ENCODE data around the gene ATP5PD.
"Not testable (repeated sequence)": the region's sequence is repeated elsewhere in the genome, so short reads cannot be mapped to it uniquely, and the experiment has no call there.

GRCh38 chr17:75006084-75006483 is 40.7 kb downstream of the ATP5PD start:
- TF ChIP-seq, protein P1, sequence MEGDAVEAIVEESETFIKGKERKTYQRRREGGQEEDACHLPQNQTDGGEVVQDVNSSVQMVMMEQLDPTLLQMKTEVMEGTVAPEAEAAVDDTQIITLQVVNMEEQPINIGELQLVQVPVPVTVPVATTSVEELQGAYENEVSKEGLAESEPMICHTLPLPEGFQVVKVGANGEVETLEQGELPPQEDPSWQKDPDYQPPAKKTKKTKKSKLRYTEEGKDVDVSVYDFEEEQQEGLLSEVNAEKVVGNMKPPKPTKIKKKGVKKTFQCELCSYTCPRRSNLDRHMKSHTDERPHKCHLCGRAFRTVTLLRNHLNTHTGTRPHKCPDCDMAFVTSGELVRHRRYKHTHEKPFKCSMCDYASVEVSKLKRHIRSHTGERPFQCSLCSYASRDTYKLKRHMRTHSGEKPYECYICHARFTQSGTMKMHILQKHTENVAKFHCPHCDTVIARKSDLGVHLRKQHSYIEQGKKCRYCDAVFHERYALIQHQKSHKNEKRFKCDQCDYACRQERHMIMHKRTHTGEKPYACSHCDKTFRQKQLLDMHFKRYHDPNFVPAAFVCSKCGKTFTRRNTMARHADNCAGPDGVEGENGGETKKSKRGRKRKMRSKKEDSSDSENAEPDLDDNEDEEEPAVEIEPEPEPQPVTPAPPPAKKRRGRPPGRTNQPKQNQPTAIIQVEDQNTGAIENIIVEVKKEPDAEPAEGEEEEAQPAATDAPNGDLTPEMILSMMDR (IDR thresholded peaks at IDR 0.05; ENCODE audit: low read depth, low read length): not testable (repeated sequence)
- TF ChIP-seq EZH2phosphoT487 (IDR thresholded peaks at IDR 0.05; ENCODE audit: low read depth): not testable (repeated sequence)

All from OCI-LY3 (cell line).